ENCODE measurements around the gene CYSRT1. TPM values are rescaled to one million over a fixed set of nuclear protein-coding genes. Genes with fewer than 3 reads are reported as not detected.
A peak's percentile ranks its signal among the peaks of the same experiment; 100 is the strongest.
"Not testable (repeated sequence)": the region's sequence is repeated elsewhere in the genome, so short reads cannot be mapped to it uniquely, and the experiment has no call there.

The CYSRT1 gene
- total RNA-seq, 1 donor from 2014 or later = not detected

DNA sequence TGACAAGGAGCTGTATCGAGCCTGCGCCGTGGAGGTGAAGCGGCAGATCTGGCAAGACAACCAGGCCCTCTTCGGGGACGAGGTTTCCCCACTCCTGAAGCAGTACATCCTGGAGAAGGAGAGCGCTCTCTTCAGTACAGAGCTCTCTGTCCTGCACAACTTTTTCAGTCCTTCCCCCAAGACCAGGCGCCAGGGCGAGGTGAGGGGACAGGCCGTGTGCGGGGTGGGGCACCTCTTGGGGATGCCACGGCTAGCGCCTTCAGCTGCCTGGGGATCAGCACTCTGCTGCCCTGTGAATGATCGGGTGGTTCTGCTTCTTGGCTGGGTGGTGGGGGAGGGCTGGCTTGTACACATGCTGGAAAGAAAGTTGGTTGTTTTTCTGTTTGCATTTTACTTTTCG, 31.9 kb downstream of the CYSRT1 start:
- no peaks in the 10 kb centered on the region for H3K27me3 ChIP-seq (ENCODE audit: control insufficient read depth in 3 of 3, insufficient read depth in 3 of 3, low read length in 3 of 3)
- peak overlapping the region in 1 of 3 donors; percentile 92 for H3K9ac ChIP-seq (ENCODE audit: low read depth in 1 of 3, low read length in 3 of 3)
- H3K4me1 ChIP-seq (ENCODE audit: control insufficient read depth in 3 of 3, insufficient read depth in 3 of 3, low read length in 3 of 3) = peaks cover 23 to 26% (median 23%) of the 10 kb centered on the region in 3 donors
- H3K4me3 ChIP-seq (ENCODE audit: low read length in 3 of 3) = peak overlapping the region in 2 of 3 donors; percentile 91 to 96
- no peaks in the 10 kb centered on the region for H3K9me3 ChIP-seq (ENCODE audit: control insufficient read depth in 3 of 3, low read length in 3 of 3)
- H3K27ac ChIP-seq (ENCODE audit: low read depth, low read length) = no peak overlapping the region
- peaks cover 13 to 20% (median 17%) of the 10 kb centered on the region in 3 donors for H3K36me3 ChIP-seq (ENCODE audit: control insufficient read depth in 3 of 3, insufficient read depth in 3 of 3, low read length in 3 of 3)

DNA sequence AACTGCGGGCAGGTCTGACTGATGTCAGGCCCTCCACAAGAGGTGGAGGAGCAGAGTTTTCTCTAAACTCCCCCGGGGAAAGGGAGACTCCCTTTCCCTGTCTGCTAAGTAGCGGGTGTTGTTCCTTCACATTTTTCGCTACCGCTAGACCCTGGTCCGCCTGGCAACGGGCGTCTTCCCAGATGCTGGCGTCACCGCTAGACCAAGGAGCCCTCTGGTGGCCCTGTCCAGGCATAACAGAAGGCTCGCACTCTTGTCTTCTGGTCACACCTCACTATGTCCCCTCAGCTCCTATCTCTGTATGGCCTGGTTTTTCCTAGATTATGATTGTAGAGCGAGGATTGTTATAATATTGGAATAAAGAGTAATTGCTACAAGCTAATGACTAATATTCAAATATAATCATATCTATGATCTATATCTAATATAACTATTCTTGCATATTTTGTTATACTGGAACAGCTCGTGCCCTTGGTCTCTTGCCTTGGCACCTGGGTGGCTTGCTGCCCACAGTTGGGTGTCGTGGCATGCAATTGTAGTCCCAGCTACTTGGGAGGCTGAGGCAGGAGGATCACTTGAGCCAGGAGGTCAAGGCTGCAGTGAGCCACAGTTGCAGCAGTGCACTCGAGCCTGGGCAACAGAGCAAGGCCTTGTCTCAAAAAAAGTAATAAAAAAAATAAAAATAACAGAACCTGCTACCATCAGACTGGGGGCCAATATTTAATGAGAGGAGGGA, 37.4 kb downstream of the CYSRT1 start:
- not testable (repeated sequence) for H3K4me3 ChIP-seq (ENCODE audit: low read length in 3 of 3); H3K27me3 ChIP-seq (ENCODE audit: control insufficient read depth in 3 of 3, insufficient read depth in 3 of 3, low read length in 3 of 3); H3K9ac ChIP-seq (ENCODE audit: low read depth in 1 of 3, low read length in 3 of 3); H3K9me3 ChIP-seq (ENCODE audit: control insufficient read depth in 3 of 3, low read length in 3 of 3); H3K27ac ChIP-seq (ENCODE audit: low read depth, low read length); H3K4me1 ChIP-seq (ENCODE audit: control insufficient read depth in 3 of 3, insufficient read depth in 3 of 3, low read length in 3 of 3)
- peaks cover 31 to 35% (median 35%) of the 10 kb centered on the region in 3 donors for H3K36me3 ChIP-seq (ENCODE audit: control insufficient read depth in 3 of 3, insufficient read depth in 3 of 3, low read length in 3 of 3)

DNA sequence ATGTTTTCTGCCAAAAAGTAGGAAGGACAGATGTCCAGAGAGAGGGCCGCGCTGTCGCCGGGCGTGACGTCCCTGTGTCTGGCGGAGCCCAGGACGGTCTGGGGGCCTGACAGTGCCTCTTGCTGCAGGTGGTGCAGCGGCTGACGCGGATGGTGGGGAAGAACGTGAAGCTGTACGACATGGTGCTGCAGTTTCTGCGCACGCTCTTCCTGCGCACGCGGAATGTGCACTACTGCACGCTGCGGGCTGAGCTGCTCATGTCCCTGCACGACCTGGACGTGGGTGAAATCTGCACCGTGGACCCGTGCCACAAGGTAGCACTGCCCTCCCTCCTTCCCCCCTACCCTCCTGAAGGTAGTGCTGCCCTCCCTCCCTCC, 37.9 kb downstream of the CYSRT1 start:
- H3K27ac ChIP-seq (ENCODE audit: low read depth, low read length) = no peak overlapping the region
- H3K9ac ChIP-seq (ENCODE audit: low read depth in 1 of 3, low read length in 3 of 3) = no peak overlapping the region
- H3K4me3 ChIP-seq (ENCODE audit: low read length in 3 of 3) = no peak overlapping the region
- peaks cover 31 to 38% (median 37%) of the 10 kb centered on the region in 3 donors for H3K36me3 ChIP-seq (ENCODE audit: control insufficient read depth in 3 of 3, insufficient read depth in 3 of 3, low read length in 3 of 3)
- no peaks in the 10 kb centered on the region for H3K27me3 ChIP-seq (ENCODE audit: control insufficient read depth in 3 of 3, insufficient read depth in 3 of 3, low read length in 3 of 3)
- no peaks in the 10 kb centered on the region for H3K9me3 ChIP-seq (ENCODE audit: control insufficient read depth in 3 of 3, low read length in 3 of 3)
- peaks cover 0 to 11% (median 7%) of the 10 kb centered on the region in 3 donors for H3K4me1 ChIP-seq (ENCODE audit: control insufficient read depth in 3 of 3, insufficient read depth in 3 of 3, low read length in 3 of 3)

DNA sequence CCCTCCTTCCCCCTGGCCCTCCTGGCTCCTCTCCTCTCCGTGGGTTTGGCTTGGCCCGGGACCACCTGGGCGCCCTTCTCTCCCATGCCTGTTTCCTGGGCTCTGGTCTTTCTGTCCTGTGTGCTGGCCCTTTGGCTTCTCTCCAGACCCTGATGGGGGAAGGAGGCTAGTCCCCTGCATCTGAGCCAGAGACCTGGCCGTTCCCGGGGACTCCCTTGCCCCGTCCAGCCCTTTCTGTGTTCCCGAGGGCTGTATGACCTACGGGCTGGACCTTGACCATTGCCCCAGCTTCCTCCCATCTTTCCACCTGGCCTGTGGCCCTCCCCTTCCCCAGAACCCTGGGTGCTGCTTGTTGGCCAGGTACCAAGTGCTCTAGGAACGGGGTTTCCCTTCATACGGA, 38.5 kb downstream of the CYSRT1 start:
- H3K4me1 ChIP-seq (ENCODE audit: control insufficient read depth in 3 of 3, insufficient read depth in 3 of 3, low read length in 3 of 3) = peaks cover 2 to 17% (median 13%) of the 10 kb centered on the region in 3 donors
- no peak overlapping the region for H3K9ac ChIP-seq (ENCODE audit: low read depth in 1 of 3, low read length in 3 of 3)
- peaks cover 27 to 38% (median 35%) of the 10 kb centered on the region in 3 donors for H3K36me3 ChIP-seq (ENCODE audit: control insufficient read depth in 3 of 3, insufficient read depth in 3 of 3, low read length in 3 of 3)
- H3K4me3 ChIP-seq (ENCODE audit: low read length in 3 of 3) = no peak overlapping the region
- H3K27ac ChIP-seq (ENCODE audit: low read depth, low read length) = no peak overlapping the region
- no peaks in the 10 kb centered on the region for H3K27me3 ChIP-seq (ENCODE audit: control insufficient read depth in 3 of 3, insufficient read depth in 3 of 3, low read length in 3 of 3)
- no peaks in the 10 kb centered on the region for H3K9me3 ChIP-seq (ENCODE audit: control insufficient read depth in 3 of 3, low read length in 3 of 3)

DNA sequence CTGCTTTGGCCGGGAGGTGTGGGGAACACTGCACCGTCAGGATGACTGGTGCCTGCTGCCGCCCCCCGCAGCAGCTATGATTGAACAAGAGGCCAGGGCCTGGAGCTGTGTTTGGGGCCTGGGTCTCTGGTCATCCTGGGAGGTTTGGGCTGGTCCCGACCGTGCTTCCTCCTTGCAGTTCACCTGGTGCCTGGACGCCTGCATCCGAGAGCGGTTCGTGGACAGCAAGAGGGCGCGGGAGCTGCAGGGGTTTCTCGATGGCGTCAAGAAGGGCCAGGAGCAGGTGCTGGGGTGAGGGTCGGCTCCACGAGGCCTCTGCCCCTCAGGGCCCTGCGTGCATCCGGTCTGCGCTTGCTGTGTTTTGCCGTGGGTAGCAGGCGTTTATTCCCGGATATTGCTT, 39.1 kb downstream of the CYSRT1 start:
- Histone ChIP-seq H3K9me3 (ENCODE audit: control insufficient read depth in 3 of 3, low read length in 3 of 3) (no peaks in the 10 kb centered on the region), H3K27me3 (ENCODE audit: control insufficient read depth in 3 of 3, insufficient read depth in 3 of 3, low read length in 3 of 3) (no peaks in the 10 kb centered on the region), H3K4me1 (ENCODE audit: control insufficient read depth in 3 of 3, insufficient read depth in 3 of 3, low read length in 3 of 3) (peaks cover 8 to 23% (median 18%) of the 10 kb centered on the region in 3 donors), H3K27ac (ENCODE audit: low read depth, low read length) (no peak overlapping the region), H3K9ac (ENCODE audit: low read depth in 1 of 3, low read length in 3 of 3) (no peak overlapping the region), H3K36me3 (ENCODE audit: control insufficient read depth in 3 of 3, insufficient read depth in 3 of 3, low read length in 3 of 3) (peaks cover 25 to 38% (median 34%) of the 10 kb centered on the region in 3 donors), H3K4me3 (ENCODE audit: low read length in 3 of 3) (no peak overlapping the region)

DNA sequence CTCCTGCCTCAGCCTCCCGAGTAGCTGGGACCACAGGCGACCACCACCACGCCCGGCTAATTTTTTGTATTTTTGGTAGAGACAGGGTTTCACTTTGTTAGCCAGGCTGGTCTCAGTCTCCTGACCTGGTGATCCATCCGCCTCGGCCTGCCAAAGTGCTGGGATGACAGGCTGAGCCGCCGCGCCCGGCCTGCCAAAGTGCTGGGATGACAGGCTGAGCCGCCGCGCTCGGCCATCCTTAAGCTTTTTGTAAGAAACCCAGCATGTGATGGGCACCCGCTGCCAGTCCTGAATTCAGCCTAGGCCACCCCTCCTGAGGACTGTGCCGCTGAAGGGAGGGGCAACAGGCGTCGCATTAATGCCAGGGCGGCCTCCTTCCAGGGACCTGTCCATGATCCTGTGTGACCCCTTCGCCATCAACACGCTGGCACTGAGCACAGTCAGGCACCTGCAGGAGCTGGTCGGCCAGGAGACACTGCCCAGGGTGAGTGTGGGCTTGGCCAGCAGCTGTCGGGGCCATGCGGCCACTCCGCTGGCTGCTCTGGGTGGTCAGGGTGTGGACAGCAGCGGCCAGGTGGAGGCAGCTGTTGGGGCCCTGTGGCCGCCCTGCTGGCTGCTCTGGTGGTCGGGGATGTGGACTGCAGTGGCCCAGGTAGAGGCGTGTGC, 40.7 kb downstream of the CYSRT1 start:
- H3K9me3 ChIP-seq (ENCODE audit: control insufficient read depth in 3 of 3, low read length in 3 of 3) = no peaks in the 10 kb centered on the region
- no peak overlapping the region for H3K27ac ChIP-seq (ENCODE audit: low read depth, low read length)
- no peaks in the 10 kb centered on the region for H3K27me3 ChIP-seq (ENCODE audit: control insufficient read depth in 3 of 3, insufficient read depth in 3 of 3, low read length in 3 of 3)
- no peak overlapping the region for H3K4me3 ChIP-seq (ENCODE audit: low read length in 3 of 3)
- H3K4me1 ChIP-seq (ENCODE audit: control insufficient read depth in 3 of 3, insufficient read depth in 3 of 3, low read length in 3 of 3) = peaks cover 14 to 32% (median 27%) of the 10 kb centered on the region in 3 donors
- no peak overlapping the region for H3K9ac ChIP-seq (ENCODE audit: low read depth in 1 of 3, low read length in 3 of 3)
- peaks cover 21 to 36% (median 33%) of the 10 kb centered on the region in 3 donors for H3K36me3 ChIP-seq (ENCODE audit: control insufficient read depth in 3 of 3, insufficient read depth in 3 of 3, low read length in 3 of 3)

DNA sequence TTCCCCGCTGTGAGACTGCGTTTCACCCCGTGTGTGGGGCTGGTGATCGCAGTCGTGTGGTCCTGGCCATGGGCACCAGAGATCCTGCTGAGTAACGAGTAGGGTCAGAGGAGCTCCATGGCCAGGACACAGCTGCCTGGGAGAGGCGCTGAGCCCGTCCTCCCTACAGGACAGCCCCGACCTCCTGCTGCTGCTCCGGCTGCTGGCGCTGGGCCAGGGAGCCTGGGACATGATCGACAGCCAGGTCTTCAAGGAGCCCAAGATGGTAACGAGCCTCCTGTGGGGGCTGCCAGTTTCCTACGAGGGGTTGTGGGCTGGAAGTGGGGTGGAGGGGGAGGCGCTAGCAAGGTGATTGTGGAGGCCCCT, 41.2 kb downstream of the CYSRT1 start:
- Histone ChIP-seq H3K9ac (ENCODE audit: low read depth in 1 of 3, low read length in 3 of 3) (no peak overlapping the region), H3K4me3 (ENCODE audit: low read length in 3 of 3) (no peak overlapping the region), H3K27ac (ENCODE audit: low read depth, low read length) (no peak overlapping the region), H3K9me3 (ENCODE audit: control insufficient read depth in 3 of 3, low read length in 3 of 3) (no peaks in the 10 kb centered on the region), H3K36me3 (ENCODE audit: control insufficient read depth in 3 of 3, insufficient read depth in 3 of 3, low read length in 3 of 3) (peaks cover 24 to 38% (median 36%) of the 10 kb centered on the region in 3 donors), H3K4me1 (ENCODE audit: control insufficient read depth in 3 of 3, insufficient read depth in 3 of 3, low read length in 3 of 3) (peaks cover 14 to 32% (median 27%) of the 10 kb centered on the region in 3 donors), H3K27me3 (ENCODE audit: control insufficient read depth in 3 of 3, insufficient read depth in 3 of 3, low read length in 3 of 3) (no peaks in the 10 kb centered on the region)

DNA sequence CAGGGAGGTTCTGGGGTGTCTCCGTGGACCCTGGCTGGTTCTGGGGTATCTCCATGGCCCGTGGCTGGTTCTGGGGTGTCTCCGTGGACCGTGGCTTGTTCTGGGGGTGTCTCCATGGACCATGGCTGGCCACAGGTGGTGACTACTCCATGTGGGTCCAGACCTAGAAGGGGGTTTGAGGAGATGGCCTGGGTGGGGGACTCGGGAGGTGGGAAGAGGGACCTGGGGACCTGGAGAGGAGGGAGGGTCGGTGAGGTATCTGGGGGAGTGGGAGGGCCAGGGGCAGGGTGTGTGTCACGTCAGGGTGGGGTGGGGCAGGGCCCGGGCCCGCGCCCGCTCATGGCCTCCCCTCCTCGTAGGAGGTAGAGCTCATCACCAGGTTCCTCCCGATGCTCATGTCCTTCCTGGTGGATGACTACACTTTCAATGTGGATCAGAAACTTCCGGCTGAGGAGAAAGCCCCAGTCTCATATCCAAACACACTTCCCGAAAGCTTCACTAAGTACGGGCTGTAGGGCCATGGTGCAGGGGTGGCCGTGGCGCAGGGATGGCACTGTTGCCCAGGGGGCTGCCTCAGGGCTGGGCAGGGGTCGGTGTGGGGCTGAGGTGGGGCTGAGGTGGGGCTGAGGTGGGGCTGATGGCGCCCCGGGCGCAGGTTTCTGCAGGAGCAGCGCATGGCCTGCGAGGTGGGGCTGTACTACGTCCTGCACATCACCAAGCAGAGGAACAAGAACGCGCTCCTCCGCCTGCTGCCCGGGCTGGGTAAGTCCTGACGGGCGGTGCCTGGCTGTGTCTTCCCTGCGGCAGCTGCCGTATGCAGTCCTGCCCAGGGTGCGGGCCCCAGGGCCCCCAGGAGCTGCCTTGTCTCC, 41.8 kb downstream of the CYSRT1 start:
- H3K27me3 ChIP-seq (ENCODE audit: control insufficient read depth in 3 of 3, insufficient read depth in 3 of 3, low read length in 3 of 3) = peaks cover 0 to under 1% (median 0%) of the 10 kb centered on the region in 3 donors
- no peak overlapping the region for H3K4me3 ChIP-seq (ENCODE audit: low read length in 3 of 3)
- H3K4me1 ChIP-seq (ENCODE audit: control insufficient read depth in 3 of 3, insufficient read depth in 3 of 3, low read length in 3 of 3) = peaks cover 14 to 32% (median 27%) of the 10 kb centered on the region in 3 donors
- no peaks in the 10 kb centered on the region for H3K9me3 ChIP-seq (ENCODE audit: control insufficient read depth in 3 of 3, low read length in 3 of 3)
- peak overlapping the region in 1 of 3 donors; percentile 33 for H3K9ac ChIP-seq (ENCODE audit: low read depth in 1 of 3, low read length in 3 of 3)
- no peak overlapping the region for H3K27ac ChIP-seq (ENCODE audit: low read depth, low read length)
- H3K36me3 ChIP-seq (ENCODE audit: control insufficient read depth in 3 of 3, insufficient read depth in 3 of 3, low read length in 3 of 3) = peaks cover 25 to 39% (median 37%) of the 10 kb centered on the region in 3 donors

DNA sequence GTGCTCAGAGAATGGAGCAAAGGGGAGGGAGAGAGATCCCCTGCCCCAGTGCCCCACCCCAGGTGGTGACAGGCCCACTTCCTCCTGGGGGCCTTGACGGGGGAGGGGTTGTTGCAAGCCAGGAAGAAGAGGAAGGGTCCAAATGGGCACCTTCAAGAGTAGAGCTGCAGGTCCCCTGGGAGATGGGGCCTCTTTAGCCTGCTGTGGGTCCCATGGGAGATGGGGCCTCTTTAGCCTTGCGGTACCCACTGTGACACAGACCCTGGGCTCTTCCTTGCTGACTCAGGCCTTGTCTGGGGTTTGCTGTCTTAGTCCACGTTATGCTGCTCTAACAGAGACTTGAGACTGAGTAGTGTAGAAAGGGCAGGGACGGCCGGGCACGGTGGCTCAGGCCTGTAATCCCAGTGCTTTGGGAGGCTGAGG, 43.0 kb downstream of the CYSRT1 start:
- H3K27me3 ChIP-seq (ENCODE audit: control insufficient read depth in 3 of 3, insufficient read depth in 3 of 3, low read length in 3 of 3) = peaks cover 0 to 6% (median 0%) of the 10 kb centered on the region in 3 donors
- H3K36me3 ChIP-seq (ENCODE audit: control insufficient read depth in 3 of 3, insufficient read depth in 3 of 3, low read length in 3 of 3) = peaks cover 36 to 49% (median 46%) of the 10 kb centered on the region in 3 donors
- H3K4me1 ChIP-seq (ENCODE audit: control insufficient read depth in 3 of 3, insufficient read depth in 3 of 3, low read length in 3 of 3) = peaks cover 14 to 32% (median 27%) of the 10 kb centered on the region in 3 donors
- H3K9me3 ChIP-seq (ENCODE audit: control insufficient read depth in 3 of 3, low read length in 3 of 3) = no peaks in the 10 kb centered on the region
- H3K27ac ChIP-seq (ENCODE audit: low read depth, low read length) = peak overlapping the region; percentile 34
- peak overlapping the region in 1 of 3 donors; percentile 63 for H3K9ac ChIP-seq (ENCODE audit: low read depth in 1 of 3, low read length in 3 of 3)
- H3K4me3 ChIP-seq (ENCODE audit: low read length in 3 of 3) = peak overlapping the region in 2 of 3 donors; percentile 83 to 86

Measured in skeletal muscle tissue (tissue), 4 donors.